ENCODE data around the gene GJB2.

Gene GJB2

DNA sequence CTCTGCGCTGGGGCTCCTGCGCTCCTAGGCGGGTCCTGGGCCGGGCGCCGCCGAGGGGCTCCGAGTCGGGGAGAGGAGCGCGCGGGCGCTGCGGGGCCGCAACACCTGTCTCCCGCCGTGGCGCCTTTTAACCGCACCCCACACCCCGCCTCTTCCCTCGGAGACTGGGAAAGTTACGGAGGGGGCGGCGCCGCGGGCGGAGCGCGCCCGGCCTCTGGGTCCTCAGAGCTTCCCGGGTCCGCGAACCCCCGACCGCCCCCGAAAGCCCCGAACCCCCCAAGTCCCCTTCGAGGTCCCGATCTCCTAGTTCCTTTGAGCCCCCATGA lies at the start of gene GJB2:
Gene GJB2, minus strand, starts transcription at position 103 of the 326 bp plus-strand sequence. CDS start 3,357 bp downstream, outside the sequence.
- no peak for DNase-seq (ENCODE audit: low read depth in 3 of 3)

DNA sequence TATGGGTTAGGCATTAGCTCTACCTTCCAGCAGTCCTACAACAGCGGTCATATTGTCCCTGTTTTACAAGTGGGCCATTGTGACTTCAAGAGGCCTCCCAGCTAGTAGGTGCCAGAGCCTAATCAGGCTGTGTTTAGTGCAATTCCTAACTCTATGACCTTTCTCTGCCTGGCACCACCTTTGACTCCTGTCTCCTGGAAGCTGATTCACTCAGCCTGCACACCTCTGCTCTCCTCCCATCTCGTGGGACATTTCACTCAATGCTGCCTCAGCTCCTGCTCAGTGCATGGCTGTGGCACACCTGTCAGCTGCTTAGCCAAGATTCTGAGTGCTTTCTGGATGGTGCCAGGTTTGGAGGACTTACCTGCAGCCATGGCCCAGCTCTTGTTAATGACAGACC lies 48.9 kb upstream of the GJB2 start:
- no peak for DNase-seq (ENCODE audit: low read depth in 3 of 3)

GRCh38 chr13:20239748-20240147 lies 47.0 kb upstream of the GJB2 start:
- no peak for DNase-seq (ENCODE audit: low read depth in 3 of 3)

- no peak for DNase-seq (ENCODE audit: low read depth in 3 of 3)
These were observed 40.0 kb upstream of the GJB2 start for GRCh38 chr13:20232556-20233277.

DNA sequence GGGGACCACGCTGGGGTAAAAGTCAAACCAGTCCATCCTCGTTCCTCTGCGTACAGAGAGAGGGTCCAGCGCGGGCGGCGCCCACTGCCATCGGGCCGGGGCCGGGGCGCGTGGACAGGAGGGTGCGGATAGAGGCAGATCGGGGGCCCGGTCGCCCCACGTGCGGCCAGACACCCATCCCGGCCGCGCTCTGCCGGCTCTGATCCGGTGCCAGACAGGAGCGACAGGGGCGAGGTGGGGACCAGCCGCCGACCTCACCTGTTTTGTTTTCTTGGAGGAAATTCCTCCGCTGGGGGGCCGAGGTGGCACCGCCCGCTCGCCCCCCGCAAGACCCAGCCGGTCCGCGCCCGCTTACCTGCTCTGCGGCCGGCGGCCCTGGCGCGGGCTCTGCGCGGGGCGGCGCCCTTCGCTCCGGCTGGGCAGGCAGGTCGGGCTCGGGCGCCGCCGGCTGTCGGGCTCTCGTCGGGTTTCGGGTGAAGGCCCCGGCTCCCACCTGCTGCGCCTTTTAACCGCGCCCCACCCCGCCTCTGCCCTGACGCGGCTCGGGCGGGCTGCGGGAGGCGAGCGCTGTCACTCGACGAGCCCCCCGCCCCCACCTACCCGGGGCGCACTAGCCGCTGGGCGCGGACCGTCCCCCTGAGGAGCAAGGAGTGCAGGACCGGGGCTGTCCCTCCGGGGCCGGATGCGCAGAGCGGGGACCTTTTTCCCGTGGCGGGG lies 39.3 kb upstream of the GJB2 start, which contains the start of gene GJB6:
Gene GJB6, minus strand, starts transcription at position 481 of the 717 bp plus-strand sequence. CDS start 8,839 bp downstream, outside the sequence.
- DNase-seq (ENCODE audit: low read depth in 3 of 3) = peak in 1 of 3 donors; percentile 14

- no peak for DNase-seq (ENCODE audit: low read depth in 3 of 3)
These were observed 38.4 kb upstream of the GJB2 start for GRCh38 chr13:20230913-20231838.

DNA sequence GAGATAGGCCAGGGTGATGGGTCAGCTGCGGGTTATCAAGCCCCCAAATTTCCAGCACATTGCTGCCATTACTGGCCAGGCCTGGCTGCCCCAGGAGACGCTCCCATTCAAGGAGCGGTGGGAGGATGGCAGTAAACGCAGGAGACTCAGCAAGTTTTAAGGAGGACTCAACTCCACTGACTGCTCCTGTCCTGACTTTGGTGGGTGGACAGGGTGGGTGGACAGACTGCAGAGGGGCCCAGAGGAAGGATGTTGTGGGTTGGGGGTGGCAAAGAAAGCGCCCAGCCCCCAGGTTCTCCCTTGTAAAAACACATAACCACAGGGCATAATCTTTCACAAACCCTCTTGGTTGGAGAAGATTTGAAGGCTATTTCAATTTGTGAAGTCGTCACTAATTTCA lies 35.0 kb upstream of the GJB2 start:
- DNase-seq (ENCODE audit: low read depth in 3 of 3) = no peak

DNA sequence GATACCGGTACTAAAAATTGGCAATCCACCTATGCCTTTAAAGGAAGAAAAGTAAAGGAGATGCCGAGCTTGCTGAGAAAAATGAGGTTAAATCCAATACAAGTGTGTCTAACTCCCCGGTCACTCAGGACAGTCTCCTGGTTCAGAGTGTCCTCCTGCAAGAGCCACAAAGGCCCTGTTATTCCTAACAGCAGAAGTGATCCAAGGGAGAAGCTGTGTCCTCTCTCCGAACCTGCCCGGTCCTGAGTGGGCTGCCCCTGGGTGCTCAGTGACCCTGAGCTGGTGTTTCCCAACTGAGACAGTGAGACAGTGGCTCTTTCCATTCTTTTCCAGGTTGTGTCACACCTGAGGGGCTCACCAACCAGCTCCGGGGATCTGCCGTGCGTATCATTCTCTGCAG lies 34.5 kb upstream of the GJB2 start:
- no peak for DNase-seq (ENCODE audit: low read depth in 3 of 3)

DNA sequence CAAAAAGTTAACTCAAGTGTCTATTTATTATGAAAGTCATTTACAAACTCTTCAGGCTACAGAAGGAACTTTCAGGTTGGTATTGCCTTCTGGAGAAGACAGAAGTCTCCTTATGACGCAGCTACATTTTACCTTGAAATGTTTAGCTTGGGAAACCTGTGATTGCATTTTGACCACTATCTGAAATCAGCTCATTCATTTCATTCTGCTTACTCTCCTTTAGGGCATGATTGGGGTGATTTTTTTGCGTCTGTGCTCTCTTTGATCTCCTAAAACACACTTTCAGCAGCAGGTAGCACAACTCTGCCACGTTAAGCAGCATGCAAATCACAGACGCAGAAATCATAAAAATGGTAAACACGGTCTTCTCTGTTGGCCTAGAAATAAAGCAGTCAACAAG lies 29.8 kb upstream of the GJB2 start:
- DNase-seq (ENCODE audit: low read depth in 3 of 3) = no peak

- no peak for DNase-seq (ENCODE audit: low read depth in 3 of 3)
These were observed 29.0 kb upstream of the GJB2 start for GRCh38 chr13:20221772-20222171.

DNA sequence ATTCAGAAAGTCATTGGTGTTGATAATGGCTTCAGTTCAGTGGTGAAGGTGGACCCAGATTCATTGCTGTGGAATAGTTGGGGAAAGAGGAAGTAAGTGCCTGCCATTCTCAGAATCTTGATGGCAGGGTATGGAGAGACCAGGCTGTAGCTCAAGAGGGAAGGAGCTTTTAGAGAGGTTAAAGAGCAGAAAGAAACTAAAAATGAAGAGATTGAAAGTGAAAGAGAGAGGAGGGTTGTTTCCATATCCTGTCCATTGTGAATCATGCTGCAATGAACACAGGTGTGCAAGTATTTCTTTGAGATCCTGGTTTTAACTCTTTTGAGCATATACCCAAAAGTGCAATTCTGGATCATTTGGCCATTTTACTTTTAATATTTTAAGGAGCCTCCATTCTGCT lies 26.8 kb upstream of the GJB2 start:
- DNase-seq (ENCODE audit: low read depth in 3 of 3) = no peak

- no peak for DNase-seq (ENCODE audit: low read depth in 3 of 3)
These were observed 24.4 kb upstream of the GJB2 start for GRCh38 chr13:20217168-20217567.

DNA sequence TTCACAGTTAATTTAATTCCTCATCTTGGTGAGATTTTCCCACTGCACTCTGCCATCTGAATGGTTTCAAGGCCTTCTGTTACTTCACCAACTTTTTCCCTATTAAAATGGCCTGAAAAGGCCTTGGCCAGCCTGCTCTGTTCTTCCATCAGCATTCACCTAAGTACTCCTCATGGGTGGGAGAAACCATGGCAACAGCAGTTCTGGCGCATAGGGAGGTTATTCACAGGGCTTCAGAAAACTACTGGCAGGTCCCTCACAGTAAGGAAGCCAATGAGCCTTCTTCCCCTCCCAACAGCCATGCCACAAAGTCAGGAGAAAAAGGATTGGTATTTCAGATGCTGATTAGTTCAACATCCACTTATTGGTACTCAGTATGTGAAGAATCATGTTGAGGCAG lies 17.2 kb upstream of the GJB2 start:
- DNase-seq (ENCODE audit: low read depth in 3 of 3) = no peak

DNA sequence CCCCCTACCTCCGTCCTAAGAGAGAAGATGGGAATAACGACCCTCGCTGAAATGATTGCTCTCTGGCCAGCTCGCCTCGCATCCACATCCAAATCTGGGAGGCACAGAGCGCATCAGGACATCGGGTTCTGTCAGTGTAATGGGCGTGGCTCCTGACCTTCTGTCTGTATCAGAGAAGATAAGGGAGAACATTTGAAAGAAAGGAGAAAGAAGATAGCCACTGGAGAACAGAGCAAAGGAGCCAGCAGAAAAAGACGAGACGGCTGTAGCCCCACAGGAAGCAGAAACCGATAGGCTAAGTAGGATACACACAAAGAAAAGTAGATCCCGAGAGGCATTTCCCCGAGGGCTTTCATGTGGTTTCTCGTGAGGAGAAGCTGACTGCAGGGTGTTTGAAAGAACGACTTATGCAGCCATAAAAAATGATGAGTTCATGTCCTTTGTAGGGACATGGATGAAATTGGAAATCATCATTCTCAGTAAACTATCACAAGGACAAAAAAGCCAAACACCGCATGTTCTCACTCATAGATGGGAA lies 14.0 kb upstream of the GJB2 start:
- DNase-seq (ENCODE audit: low read depth in 3 of 3) = no peak

- no peak for DNase-seq (ENCODE audit: low read depth in 3 of 3)
These were observed 13.4 kb upstream of the GJB2 start for GRCh38 chr13:20206065-20206697.

DNA sequence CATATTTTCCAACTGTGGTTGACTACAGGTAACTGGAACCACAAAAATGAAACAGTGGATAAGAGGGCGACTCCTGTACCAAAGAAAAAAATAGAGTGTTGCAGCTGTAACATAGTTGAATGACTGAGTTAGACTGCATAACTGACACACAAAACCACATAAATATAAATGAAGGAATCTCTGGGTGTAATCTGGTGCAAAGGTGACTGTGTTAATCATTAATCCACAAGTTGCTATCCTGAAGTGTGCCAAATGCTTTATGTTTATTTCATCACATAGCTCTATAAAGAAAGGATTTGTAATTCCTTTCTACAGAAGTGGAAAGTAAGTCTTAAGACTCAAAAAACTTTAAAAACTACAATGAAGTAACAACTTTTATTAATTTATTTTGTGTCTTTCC lies 6.0 kb upstream of the GJB2 start:
- DNase-seq (ENCODE audit: low read depth in 3 of 3) = no peak

- no peak for DNase-seq (ENCODE audit: low read depth in 3 of 3)
These were observed 4.7 kb upstream of the GJB2 start for GRCh38 chr13:20197361-20197834.

DNA sequence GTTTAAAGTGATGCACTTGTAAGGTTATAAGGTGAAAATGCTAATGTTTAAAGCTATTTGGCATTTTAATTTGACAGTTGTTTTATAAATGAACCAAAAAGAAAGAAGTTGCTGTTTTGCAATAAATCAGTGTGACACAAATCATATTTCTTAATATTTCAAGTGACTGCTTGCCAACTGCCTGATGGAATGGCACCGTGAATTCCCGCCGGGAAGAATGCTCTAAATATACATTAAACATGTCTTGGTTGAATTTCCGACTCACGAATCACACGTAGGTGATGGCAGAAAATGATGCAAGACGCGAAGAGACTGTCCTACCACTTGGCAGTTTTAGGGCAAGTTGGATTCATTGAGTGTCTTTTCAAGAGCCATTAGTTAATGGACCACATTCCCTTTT lies 3.1 kb upstream of the GJB2 start:
- no peak for DNase-seq (ENCODE audit: low read depth in 3 of 3)

DNA sequence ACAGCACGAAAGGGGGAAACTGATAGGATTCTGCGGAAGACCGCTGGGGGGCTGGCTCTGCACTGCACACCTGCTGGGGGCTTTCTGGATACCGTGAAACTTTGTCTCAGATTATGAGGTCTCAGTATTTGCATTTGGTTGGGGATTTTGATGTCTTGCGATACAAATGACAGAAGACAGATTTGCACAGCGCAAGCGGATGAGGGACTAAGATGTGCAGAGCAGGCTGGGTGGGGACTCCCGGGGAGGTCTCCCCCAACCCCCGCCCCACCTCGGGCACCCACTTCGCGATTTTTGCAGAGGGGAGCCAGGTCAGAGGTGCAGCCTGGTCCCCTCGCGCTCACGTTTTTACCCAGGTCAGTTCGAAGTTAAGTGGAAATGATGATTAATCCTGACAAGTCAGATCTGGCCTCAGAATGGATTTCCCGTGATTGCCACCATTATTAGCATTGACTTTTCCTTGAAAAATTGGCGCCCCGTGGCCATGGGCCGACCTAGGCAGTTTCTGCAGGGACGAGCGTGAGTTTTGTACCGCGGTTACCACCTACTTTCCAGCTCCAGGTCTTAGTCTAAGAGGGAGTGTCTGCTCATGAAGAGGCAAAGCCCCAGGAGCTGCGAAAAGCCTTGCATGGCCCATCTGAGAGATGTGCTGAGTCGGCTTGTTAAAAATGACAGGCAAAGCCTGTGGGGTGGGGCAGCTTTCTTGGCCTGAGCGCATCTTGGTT lies 1.3 kb upstream of the GJB2 start:
- DNase-seq (ENCODE audit: low read depth in 3 of 3) = no peak

GRCh38 chr13:20193162-20193906 lies 596 bp upstream of the GJB2 start:
- no peak for DNase-seq (ENCODE audit: low read depth in 3 of 3)
